H9 (cell line): ENCODE data around the gene MAP2. TPM values are rescaled to one million over a fixed set of nuclear protein-coding genes. Genes with fewer than 3 reads are reported as not detected.

ENCODE experiments used
- DNase-seq: peaks from one replicate; pipeline ENCODE4 v3.0.0-alpha.2; 2017
- H2AFZ ChIP-seq: one replicate; pipeline ENCODE4 v1.6.1; 2013; ENCODE audit warnings: mild to moderate bottlenecking, low read length, control low read depth, moderate library complexity
- H2AK5ac ChIP-seq: 2 replicates; pipeline ENCODE4 v1.6.1; 2013; ENCODE audit warnings: low read length, control low read depth, mixed read lengths; ENCODE audit not compliant: insufficient read length
- H2BK120ac ChIP-seq: one replicate; pipeline ENCODE4 v1.6.1; 2013; ENCODE audit warnings: low read depth, mild to moderate bottlenecking, low read length, control low read depth, inconsistent platforms; ENCODE audit not compliant: poor library complexity, severe bottlenecking
- H2BK12ac ChIP-seq: 2 replicates; pipeline ENCODE4 v1.6.1; 2013; ENCODE audit warnings: low read length, control low read depth, mixed read lengths, low read depth; ENCODE audit not compliant: insufficient read length
- H2BK15ac ChIP-seq: 2 replicates; pipeline ENCODE4 v1.6.1; 2013; ENCODE audit warnings: low read depth, low read length, control low read depth
- H2BK20ac ChIP-seq: one replicate; pipeline ENCODE4 v1.6.1; 2013; ENCODE audit warnings: low read depth, mild to moderate bottlenecking, low read length, control low read depth, inconsistent platforms; ENCODE audit not compliant: poor library complexity, severe bottlenecking
- H2BK5ac ChIP-seq: 2 replicates; pipeline ENCODE4 v1.6.1; 2013; ENCODE audit warnings: low read length, control low read depth, mixed read lengths; ENCODE audit not compliant: insufficient read length
- H3K14ac ChIP-seq: 2 replicates; pipeline ENCODE4 v1.6.1; 2013; ENCODE audit warnings: low read length, control low read depth; ENCODE audit not compliant: insufficient read depth
- H3K18ac ChIP-seq: 2 replicates; pipeline ENCODE4 v1.6.1; 2013; ENCODE audit warnings: low read depth, mild to moderate bottlenecking, mixed read lengths, low read length, control low read depth; ENCODE audit not compliant: insufficient read length
- H3K23ac ChIP-seq: 2 replicates; pipeline ENCODE4 v1.6.1; 2013; ENCODE audit warnings: low read length, control low read depth, mixed read lengths, low read depth; ENCODE audit not compliant: insufficient read length
- H3K23me2 ChIP-seq: 2 replicates; pipeline ENCODE4 v1.6.1; 2013; ENCODE audit warnings: low read depth, mild to moderate bottlenecking, mixed read lengths, low read length, control low read depth; ENCODE audit not compliant: insufficient read length, poor library complexity, severe bottlenecking
- H3K27ac ChIP-seq: 2 replicates; pipeline ENCODE4 v1.5.1; 2013; ENCODE audit warnings: low read length, control low read depth, mixed read lengths, low read depth; ENCODE audit not compliant: insufficient read length
- H3K27me3 ChIP-seq: 2 replicates; pipeline ENCODE4 v1.6.1; 2013; ENCODE audit warnings: low read length, control low read depth, inconsistent platforms; ENCODE audit not compliant: insufficient read depth
- H3K4ac ChIP-seq: 2 replicates; pipeline ENCODE4 v1.6.1; 2013; ENCODE audit warnings: low read depth, mild to moderate bottlenecking, control low read depth, inconsistent platforms, low read length, moderate library complexity
- H3K4me1 ChIP-seq: 2 replicates; pipeline ENCODE4 v1.6.1; 2013; ENCODE audit warnings: low read length, control low read depth, inconsistent platforms; ENCODE audit not compliant: insufficient read depth
- H3K4me2 ChIP-seq: 2 replicates; pipeline ENCODE4 v1.6.1; 2013; ENCODE audit warnings: low read length, control low read depth, mixed read lengths; ENCODE audit not compliant: insufficient read length, insufficient read depth
- H3K56ac ChIP-seq: 2 replicates; pipeline ENCODE4 v1.6.1; 2013; ENCODE audit warnings: low read depth, mild to moderate bottlenecking, mixed read lengths, low read length, control low read depth; ENCODE audit not compliant: insufficient read length
- H3K79me1 ChIP-seq: 2 replicates; pipeline ENCODE4 v1.6.1; 2013; ENCODE audit warnings: low read depth, mild to moderate bottlenecking, moderate library complexity, low read length, control low read depth, inconsistent platforms; ENCODE audit not compliant: insufficient read depth, poor library complexity, severe bottlenecking
- H3K79me2 ChIP-seq: 2 replicates; pipeline ENCODE4 v1.6.1; 2013; ENCODE audit warnings: low read length, control low read depth, inconsistent platforms; ENCODE audit not compliant: insufficient read depth
- H3K9ac ChIP-seq: 2 replicates; pipeline ENCODE4 v1.6.1; 2013; ENCODE audit warnings: low read length, control low read depth, mixed read lengths; ENCODE audit not compliant: insufficient read length; ENCODE audit errors: extremely low read depth
- H3K9me3 ChIP-seq: one replicate; pipeline ENCODE4 v1.6.1; 2013; ENCODE audit warnings: low read depth, low read length, inconsistent platforms; ENCODE audit not compliant: control insufficient read depth
- H3T11ph ChIP-seq: one replicate; pipeline ENCODE4 v1.6.1; 2013; ENCODE audit warnings: mild to moderate bottlenecking, low read length, control low read depth, inconsistent platforms
- H4K20me1 ChIP-seq: one replicate; pipeline ENCODE4 v1.6.1; 2013; ENCODE audit not compliant: control insufficient read depth, insufficient read length, insufficient read depth
- H4K5ac ChIP-seq: 2 replicates; pipeline ENCODE4 v1.6.1; 2013; ENCODE audit warnings: low read depth, mild to moderate bottlenecking, mixed read lengths, low read length, control low read depth; ENCODE audit not compliant: insufficient read length
- H4K8ac ChIP-seq: replicated peaks from 2 replicates; pipeline ENCODE4 v1.6.1; 2013; ENCODE audit warnings: low read length, control low read depth, mixed read lengths, low read depth; ENCODE audit not compliant: insufficient read length
- H4K91ac ChIP-seq: 2 replicates; pipeline ENCODE4 v1.6.1; 2013; ENCODE audit warnings: low read depth, mild to moderate bottlenecking, moderate library complexity, mixed read lengths, low read length, control low read depth; ENCODE audit not compliant: insufficient read length
- H3K27ac Mint-ChIP-seq, 3 experiments: 2 replicates in 2 of 3; 3 replicates in 1 of 3; pipeline ENCODE4 v1.8.0; 2020 to 2021; ENCODE audit warnings: mixed read lengths in 3 of 3, mild to moderate bottlenecking in 1 of 3, moderate library complexity in 1 of 3
- H3K27me3 Mint-ChIP-seq: 2 replicates; pipeline ENCODE4 v1.8.0; 2021; ENCODE audit warnings: low read depth, mild to moderate bottlenecking, moderate library complexity, mixed read lengths
- H3K36me3 Mint-ChIP-seq, 3 experiments: 2 replicates in 2 of 3; 3 replicates in 1 of 3; pipeline ENCODE4 v1.8.0; 2020 to 2021; ENCODE audit warnings: low read depth in 3 of 3, mixed read lengths in 3 of 3; ENCODE audit not compliant: insufficient read depth in 1 of 3
- H3K4me1 Mint-ChIP-seq, 2 experiments: 2 replicates each; pipeline ENCODE4 v1.8.0; 2020; ENCODE audit warnings: mixed read lengths in 2 of 2
- H3K4me3 Mint-ChIP-seq, 2 experiments: 2 replicates in 1 of 2; 3 replicates in 1 of 2; pipeline ENCODE4 v1.8.0; 2020 to 2021; ENCODE audit warnings: mild to moderate bottlenecking in 2 of 2, mixed read lengths in 2 of 2, moderate library complexity in 1 of 2
- H3K9me3 Mint-ChIP-seq, 2 experiments: 2 replicates in 1 of 2; 3 replicates in 1 of 2; pipeline ENCODE4 v1.8.0; 2020; ENCODE audit warnings: mild to moderate bottlenecking in 2 of 2, mixed read lengths in 2 of 2, moderate library complexity in 1 of 2
- total RNA-seq: library from RNA; stranded (reverse); gene quantifications from 2 replicates; pipeline ENCODE4 v1.2.1, GENCODE V29; 2021
- TF ChIP-seq, protein P1 (sequence below): fragments of 200-600 bp; sonication (generic); conservative IDR thresholded peaks from 3 replicates; pipeline ENCODE4 v1.8.0; 2021; ENCODE audit warnings: antibody characterized with exemption, mild to moderate bottlenecking

MAP2 gene
- total RNA-seq, 1 experiment from 2014 or later: 0.87 TPM

DNA sequence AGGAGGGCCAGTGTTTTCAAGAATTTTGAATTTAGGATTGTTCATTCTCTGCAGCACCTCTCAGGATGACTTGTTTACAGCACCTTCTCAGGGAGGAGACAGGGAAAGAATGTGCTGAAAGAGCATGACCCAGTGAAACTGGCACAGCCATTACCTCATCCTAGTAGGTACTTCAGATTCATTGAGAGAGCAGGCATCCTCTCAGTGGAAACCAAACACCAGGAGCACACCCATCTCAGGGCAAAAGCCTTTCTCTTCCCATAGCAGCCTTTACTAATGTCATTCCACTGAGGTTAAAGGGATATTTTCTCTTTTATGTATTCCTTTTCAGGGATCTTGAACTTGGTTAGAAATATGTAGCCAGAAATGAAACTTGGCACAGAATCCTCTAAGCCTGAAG is 2.6 kb downstream of the MAP2 start:
- Histone ChIP-seq H2AFZ (no peak overlapping the region), H2BK12ac (no peak overlapping the region), H3K4me2 (no peak overlapping the region), H3K23ac (no peak overlapping the region), H3K56ac (no peak overlapping the region), H4K20me1 (no peaks in the 10 kb centered on the region), H3K23me2 (peaks cover 14% of the 10 kb centered on the region), H3K9me3 (no peaks in the 10 kb centered on the region), H3K4ac (no peak overlapping the region), H3K4me1 (0 out of 2 replicates have a peak, but pooled peaks cover 3% of the 10 kb centered on the region), H3K79me2 (no peaks in the 10 kb centered on the region), H2BK120ac (no peak overlapping the region), H3K9ac (no peak overlapping the region), H3K27ac (no peak overlapping the region), H2BK20ac (no peak overlapping the region), H3K79me1 (no peaks in the 10 kb centered on the region), H2AK5ac (no peak overlapping the region), H3K27me3 (peaks cover 3% of the 10 kb centered on the region; the same call in 1 of the 2 replicates), H3K18ac (no peak overlapping the region), H4K91ac (no peak overlapping the region), H4K8ac (no peak overlapping the region), H2BK5ac (no peak overlapping the region), H3T11ph (no peak overlapping the region), H4K5ac (no peak overlapping the region), H2BK15ac (no peak overlapping the region), H3K14ac (no peak overlapping the region)
- peak; percentile 46 for DNase-seq
- H3K27me3 Mint-ChIP-seq: peaks cover 37% of the 10 kb centered on the region
- H3K4me1 Mint-ChIP-seq: peaks cover 27 to 50% of the 10 kb centered on the region in 2 experiments
- H3K9me3 Mint-ChIP-seq: no peaks in the 10 kb centered on the region; a peak in 1 of 5 replicates
- H3K4me3 Mint-ChIP-seq: peak overlapping the region in 1 of 2 experiments; percentile 65; a peak in 1 of 5 replicates
- TF ChIP-seq, protein P1, sequence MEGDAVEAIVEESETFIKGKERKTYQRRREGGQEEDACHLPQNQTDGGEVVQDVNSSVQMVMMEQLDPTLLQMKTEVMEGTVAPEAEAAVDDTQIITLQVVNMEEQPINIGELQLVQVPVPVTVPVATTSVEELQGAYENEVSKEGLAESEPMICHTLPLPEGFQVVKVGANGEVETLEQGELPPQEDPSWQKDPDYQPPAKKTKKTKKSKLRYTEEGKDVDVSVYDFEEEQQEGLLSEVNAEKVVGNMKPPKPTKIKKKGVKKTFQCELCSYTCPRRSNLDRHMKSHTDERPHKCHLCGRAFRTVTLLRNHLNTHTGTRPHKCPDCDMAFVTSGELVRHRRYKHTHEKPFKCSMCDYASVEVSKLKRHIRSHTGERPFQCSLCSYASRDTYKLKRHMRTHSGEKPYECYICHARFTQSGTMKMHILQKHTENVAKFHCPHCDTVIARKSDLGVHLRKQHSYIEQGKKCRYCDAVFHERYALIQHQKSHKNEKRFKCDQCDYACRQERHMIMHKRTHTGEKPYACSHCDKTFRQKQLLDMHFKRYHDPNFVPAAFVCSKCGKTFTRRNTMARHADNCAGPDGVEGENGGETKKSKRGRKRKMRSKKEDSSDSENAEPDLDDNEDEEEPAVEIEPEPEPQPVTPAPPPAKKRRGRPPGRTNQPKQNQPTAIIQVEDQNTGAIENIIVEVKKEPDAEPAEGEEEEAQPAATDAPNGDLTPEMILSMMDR: no peak
- H3K36me3 Mint-ChIP-seq: no peaks in the 10 kb centered on the region; a peak in 1 of 7 replicates
- peak overlapping the region in 2 of 3 experiments; percentile 44 to 81; a peak in 3 of 7 replicates for H3K27ac Mint-ChIP-seq
